Measurements from ENCODE around the gene ERP27. TPM values are rescaled to one million over a fixed set of nuclear protein-coding genes. Genes with fewer than 3 reads are reported as not detected.

Gene ERP27
- total RNA-seq, 2 donors from 2014 or later, result 79.1 to 131 TPM

DNA sequence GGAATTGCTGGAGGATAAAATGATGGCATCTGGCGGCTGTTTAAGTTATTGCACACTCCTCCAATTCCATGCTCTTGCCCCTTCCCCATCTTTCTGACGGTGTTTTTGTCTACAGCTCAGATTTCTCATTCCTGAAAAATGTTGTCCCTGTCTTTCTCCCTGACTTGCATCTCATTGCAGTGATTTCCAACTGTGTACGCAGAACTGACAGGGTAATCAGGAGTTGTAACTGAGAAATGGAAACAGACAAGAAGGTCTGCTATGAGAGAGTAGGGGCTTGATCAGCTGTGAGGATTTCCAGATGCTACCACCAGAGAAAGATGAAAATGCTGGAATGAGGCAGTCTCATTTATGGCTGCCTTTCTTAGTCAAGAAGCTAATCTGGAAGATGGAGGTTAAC lies 1.3 kb downstream of the ERP27 start:
- no peak for ATAC-seq
- WGBS, 2 donors, result 39 to 42% methylated on average over 3 of the region's 3 CpGs
- no peak for DNase-seq
- Histone ChIP-seq H3K4me1 (peaks cover 68% of the 10 kb centered on the region), H3K9me3 (no peaks in the 10 kb centered on the region), H3K27ac (peak overlapping the region; percentile 73 to 85 (median 78)), H3K36me3 (replicated peaks in 1 of 2; ENCODE audit: insufficient read depth in 1 of 2, low read depth in 2 of 2) (no peaks in the 10 kb centered on the region), H3K27me3 (no peaks in the 10 kb centered on the region), H3K4me3 (no peak overlapping the region)
- intact Hi-C loops (cut with DNase I), result no loop called here
- no peak for TF ChIP-seq POLR2A (IDR thresholded peaks at IDR 0.05)
- TF ChIP-seq, protein P1, sequence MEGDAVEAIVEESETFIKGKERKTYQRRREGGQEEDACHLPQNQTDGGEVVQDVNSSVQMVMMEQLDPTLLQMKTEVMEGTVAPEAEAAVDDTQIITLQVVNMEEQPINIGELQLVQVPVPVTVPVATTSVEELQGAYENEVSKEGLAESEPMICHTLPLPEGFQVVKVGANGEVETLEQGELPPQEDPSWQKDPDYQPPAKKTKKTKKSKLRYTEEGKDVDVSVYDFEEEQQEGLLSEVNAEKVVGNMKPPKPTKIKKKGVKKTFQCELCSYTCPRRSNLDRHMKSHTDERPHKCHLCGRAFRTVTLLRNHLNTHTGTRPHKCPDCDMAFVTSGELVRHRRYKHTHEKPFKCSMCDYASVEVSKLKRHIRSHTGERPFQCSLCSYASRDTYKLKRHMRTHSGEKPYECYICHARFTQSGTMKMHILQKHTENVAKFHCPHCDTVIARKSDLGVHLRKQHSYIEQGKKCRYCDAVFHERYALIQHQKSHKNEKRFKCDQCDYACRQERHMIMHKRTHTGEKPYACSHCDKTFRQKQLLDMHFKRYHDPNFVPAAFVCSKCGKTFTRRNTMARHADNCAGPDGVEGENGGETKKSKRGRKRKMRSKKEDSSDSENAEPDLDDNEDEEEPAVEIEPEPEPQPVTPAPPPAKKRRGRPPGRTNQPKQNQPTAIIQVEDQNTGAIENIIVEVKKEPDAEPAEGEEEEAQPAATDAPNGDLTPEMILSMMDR (IDR thresholded peaks at IDR 0.05), result peak in 3 of 7 experiments; percentile 24 to 39 (median 35)

- WGBS, 2 donors, result 42 to 52% methylated on average over 6 of the region's 6 CpGs
- no peaks in the 10 kb centered on the region for H3K27me3 ChIP-seq
- TF ChIP-seq POLR2A (IDR thresholded peaks at IDR 0.05), result no peak
- TF ChIP-seq, protein P1 (IDR thresholded peaks at IDR 0.05), result peak in 6 of 7 experiments; percentile 39 to 63 (median 51)
- peak; percentile 24 for ATAC-seq
- peak overlapping the region; percentile 14 to 85 (median 78) for H3K27ac ChIP-seq
- H3K4me1 ChIP-seq, result peaks cover 75% of the 10 kb centered on the region
- no peaks in the 10 kb centered on the region for H3K9me3 ChIP-seq
- intact Hi-C loops (cut with DNase I), result no loop called here
- no peak overlapping the region for H3K4me3 ChIP-seq
- H3K36me3 ChIP-seq (replicated peaks in 1 of 2; ENCODE audit: insufficient read depth in 1 of 2, low read depth in 2 of 2), result no peaks in the 10 kb centered on the region
- peak; percentile 51 to 79 (median 66) for DNase-seq
Measured at GRCh38 chr12:14936224-14936861, 2.0 kb downstream of the ERP27 start.

DNA sequence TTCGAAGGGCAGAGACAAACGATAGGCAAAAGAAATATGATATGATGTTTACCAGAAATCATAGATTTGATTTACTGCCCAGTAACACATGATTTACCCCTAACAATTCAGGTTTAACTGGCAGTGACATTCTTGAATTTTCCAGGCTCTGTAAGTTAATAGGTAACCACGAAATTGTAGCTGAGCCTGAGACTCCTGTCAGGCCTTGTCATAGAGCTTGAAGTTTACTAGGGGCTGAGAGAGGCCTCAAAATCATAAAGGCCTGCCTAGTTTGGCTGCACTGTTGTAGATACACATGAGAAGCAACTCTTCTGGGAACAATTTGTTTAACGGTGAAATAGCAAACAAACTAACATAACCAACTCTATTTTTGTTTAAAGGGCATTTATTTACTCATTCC lies 3.3 kb downstream of the ERP27 start:
- H3K4me3 ChIP-seq, result no peak overlapping the region
- TF ChIP-seq, protein P1 (IDR thresholded peaks at IDR 0.05), result peak in 1 of 7 experiments; percentile 4
- TF ChIP-seq POLR2A (IDR thresholded peaks at IDR 0.05), result no peak
- H3K4me1 ChIP-seq, result peaks cover 87% of the 10 kb centered on the region
- H3K27me3 ChIP-seq, result no peaks in the 10 kb centered on the region
- peak; percentile 43 to 80 (median 64) for DNase-seq
- intact Hi-C loops (cut with DNase I), result no loop called here
- H3K27ac ChIP-seq, result peak overlapping the region; percentile 73 to 85 (median 81)
- ATAC-seq, result peak; percentile 71
- H3K36me3 ChIP-seq (replicated peaks in 1 of 2; ENCODE audit: insufficient read depth in 1 of 2, low read depth in 2 of 2), result no peaks in the 10 kb centered on the region
- H3K9me3 ChIP-seq, result no peaks in the 10 kb centered on the region
- WGBS, 2 donors, result 14 to 18% methylated on average over 4 of the region's 4 CpGs

DNA sequence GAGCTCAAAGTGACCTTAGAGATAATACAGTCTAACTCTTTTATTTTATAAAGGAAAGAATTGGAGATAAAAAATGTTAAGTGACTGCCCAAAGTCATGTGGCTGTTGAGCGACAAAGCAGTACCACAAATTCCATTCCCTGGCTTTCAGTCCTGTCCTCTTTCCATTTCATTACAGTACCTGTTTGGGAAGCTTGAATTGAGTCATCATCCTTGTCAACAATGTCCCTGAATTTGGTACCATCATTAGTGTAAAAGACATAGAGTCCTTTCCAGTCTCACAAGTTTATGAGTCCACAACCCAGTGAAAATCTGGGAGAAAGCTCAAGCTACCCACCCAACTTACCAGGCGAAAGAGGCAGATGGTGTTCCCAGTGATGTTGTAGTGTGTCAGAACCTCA lies 3.8 kb downstream of the ERP27 start:
- TF ChIP-seq, protein P1 (IDR thresholded peaks at IDR 0.05), result no peak
- no peak for TF ChIP-seq POLR2A (IDR thresholded peaks at IDR 0.05)
- H3K4me3 ChIP-seq, result no peak overlapping the region
- H3K9me3 ChIP-seq, result no peaks in the 10 kb centered on the region
- no peaks in the 10 kb centered on the region for H3K27me3 ChIP-seq
- WGBS, 2 donors, result 23% methylated on average over 2 of the region's 2 CpGs
- no peaks in the 10 kb centered on the region for H3K36me3 ChIP-seq (replicated peaks in 1 of 2; ENCODE audit: insufficient read depth in 1 of 2, low read depth in 2 of 2)
- intact Hi-C loops (cut with DNase I), result no loop called here
- peaks cover 87% of the 10 kb centered on the region for H3K4me1 ChIP-seq
- peak overlapping the region; percentile 73 to 85 (median 81) for H3K27ac ChIP-seq
- DNase-seq (no peak), ATAC-seq (no peak)

Measured in body of pancreas (tissue), 4 donors.